ENCODE measurements around the gene KCNQ1.

Gene KCNQ1

GRCh38 chr11:2700415-2701211, 255.8 kb downstream of the KCNQ1 start:
- no peak for DNase-seq (ENCODE audit: low read depth)

GRCh38 chr11:2701230-2701629, 256.4 kb downstream of the KCNQ1 start:
- DNase-seq (ENCODE audit: low read depth): no peak

GRCh38 chr11:2701898-2702434, 257.2 kb downstream of the KCNQ1 start:
- DNase-seq (ENCODE audit: low read depth): no peak

GRCh38 chr11:2702771-2703362, 258.1 kb downstream of the KCNQ1 start:
- DNase-seq (ENCODE audit: low read depth): no peak

- DNase-seq (ENCODE audit: low read depth): no peak
These were observed 258.7 kb downstream of the KCNQ1 start for GRCh38 chr11:2703363-2704141.

GRCh38 chr11:2704356-2704755, 259.5 kb downstream of the KCNQ1 start:
- no peak for DNase-seq (ENCODE audit: low read depth)

GRCh38 chr11:2704896-2705606, 260.2 kb downstream of the KCNQ1 start:
- no peak for DNase-seq (ENCODE audit: low read depth)

GRCh38 chr11:2706321-2706720, 261.5 kb downstream of the KCNQ1 start:
- DNase-seq (ENCODE audit: low read depth): no peak

- DNase-seq (ENCODE audit: low read depth): no peak
These were observed 262.9 kb downstream of the KCNQ1 start for GRCh38 chr11:2707736-2708135.

GRCh38 chr11:2708151-2708581, 263.4 kb downstream of the KCNQ1 start:
- DNase-seq (ENCODE audit: low read depth): no peak

- no peak for DNase-seq (ENCODE audit: low read depth)
These were observed 264.0 kb downstream of the KCNQ1 start for GRCh38 chr11:2708757-2709281.

GRCh38 chr11:2709429-2709828, 264.6 kb downstream of the KCNQ1 start:
- DNase-seq (ENCODE audit: low read depth): no peak

- DNase-seq (ENCODE audit: low read depth): no peak
These were observed 266.4 kb downstream of the KCNQ1 start for GRCh38 chr11:2711161-2711560.

- no peak for DNase-seq (ENCODE audit: low read depth)
These were observed 268.3 kb downstream of the KCNQ1 start for GRCh38 chr11:2713094-2713493.

- DNase-seq (ENCODE audit: low read depth): no peak
These were observed 269.1 kb downstream of the KCNQ1 start for GRCh38 chr11:2713661-2714462.

GRCh38 chr11:2714463-2714800, 269.6 kb downstream of the KCNQ1 start:
- DNase-seq (ENCODE audit: low read depth): no peak

GRCh38 chr11:2714871-2715270, 270.1 kb downstream of the KCNQ1 start:
- DNase-seq (ENCODE audit: low read depth): no peak

GRCh38 chr11:2715716-2716350, 271.0 kb downstream of the KCNQ1 start:
- no peak for DNase-seq (ENCODE audit: low read depth)

GRCh38 chr11:2716376-2717095, 271.7 kb downstream of the KCNQ1 start:
- DNase-seq (ENCODE audit: low read depth): no peak
